ENCODE data around the gene WDFY4. TPM values are rescaled to one million over a fixed set of nuclear protein-coding genes. Genes with fewer than 3 reads are reported as not detected.

The WDFY4 gene
- polyA plus RNA-seq, 1 donor (not counting 4 experiments of a cell fraction or from before 2014, with no cell fraction given): 0.04 TPM

- Histone ChIP-seq H3K79me2 (ENCODE audit: control insufficient read depth, insufficient read depth, low read length) (no peaks in the 10 kb centered on the region), H3K4me2 (ENCODE audit: control insufficient read depth, extremely low read depth, insufficient read depth, low read depth, low read length) (no peak overlapping the region), H3K27ac (ENCODE audit: control insufficient read depth, insufficient read depth, low read length) (no peak overlapping the region), H3K9ac (ENCODE audit: control insufficient read depth, extremely low read depth, insufficient read depth, low read length) (no peak overlapping the region), H4K20me1 (ENCODE audit: control insufficient read depth, extremely low read depth, insufficient read depth, low read length) (no peaks in the 10 kb centered on the region), H3K4me3 (ENCODE audit: control insufficient read depth in 2 of 3, extremely low read depth in 1 of 3, insufficient read depth in 2 of 3, low read depth in 1 of 3, low read length in 3 of 3) (no peak overlapping the region), H3K36me3 (ENCODE audit: control insufficient read depth in 2 of 2, extremely low read depth in 1 of 2, insufficient read depth in 2 of 2, low read length in 2 of 2) (no peaks in the 10 kb centered on the region), H3K9me1 (ENCODE audit: control insufficient read depth, extremely low read depth, insufficient read depth, low read length) (no peaks in the 10 kb centered on the region), H3K9me3 (ENCODE audit: control insufficient read depth, low read depth, low read length) (no peaks in the 10 kb centered on the region), H3K27me3 (ENCODE audit: control insufficient read depth, extremely low read depth, insufficient read depth, low read length) (no peaks in the 10 kb centered on the region), H3K4me1 (ENCODE audit: control insufficient read depth, extremely low read depth, insufficient read depth, low read length) (no peaks in the 10 kb centered on the region), H2AFZ (ENCODE audit: control insufficient read depth, low read length) (no peak overlapping the region)
- TF ChIP-seq CTCF (optimal IDR thresholded peaks at IDR 0.05 in 1 of 3, IDR thresholded peaks at IDR 0.05 in 1 of 3, conservative IDR thresholded peaks at IDR 0.05 in 1 of 3; ENCODE audit: extremely low read depth in 1 of 3, insufficient read depth in 2 of 3, low read length in 3 of 3): no peak
- TF ChIP-seq EZH2 (IDR thresholded peaks at IDR 0.05; ENCODE audit: low read length): no peak
- FAIRE-seq: no peak
- DNase-seq (ENCODE audit: low read depth, low spot score): no peak
- dilution Hi-C loops (cut with MboI; ENCODE audit: extremely low pct_ligation_motif_present, low sequenced_read_pairs): no loop called here
These were observed 316.0 kb downstream of the WDFY4 start for GRCh38 chr10:49000437-49001398.

GRCh38 chr10:49001402-49001801 is 316.7 kb downstream of the WDFY4 start:
- no peak for TF ChIP-seq EZH2 (IDR thresholded peaks at IDR 0.05; ENCODE audit: low read length)
- peak in 1 of 3 experiments; percentile 34 for TF ChIP-seq CTCF (optimal IDR thresholded peaks at IDR 0.05 in 1 of 3, IDR thresholded peaks at IDR 0.05 in 1 of 3, conservative IDR thresholded peaks at IDR 0.05 in 1 of 3; ENCODE audit: extremely low read depth in 1 of 3, insufficient read depth in 2 of 3, low read length in 3 of 3)
- DNase-seq (ENCODE audit: low read depth, low spot score) (no peak), FAIRE-seq (no peak)
- Histone ChIP-seq H3K4me2 (ENCODE audit: control insufficient read depth, extremely low read depth, insufficient read depth, low read depth, low read length) (no peak overlapping the region), H2AFZ (ENCODE audit: control insufficient read depth, low read length) (no peak overlapping the region), H3K9ac (ENCODE audit: control insufficient read depth, extremely low read depth, insufficient read depth, low read length) (no peak overlapping the region), H3K27me3 (ENCODE audit: control insufficient read depth, extremely low read depth, insufficient read depth, low read length) (no peaks in the 10 kb centered on the region), H3K36me3 (ENCODE audit: control insufficient read depth in 2 of 2, extremely low read depth in 1 of 2, insufficient read depth in 2 of 2, low read length in 2 of 2) (no peaks in the 10 kb centered on the region), H3K79me2 (ENCODE audit: control insufficient read depth, insufficient read depth, low read length) (no peaks in the 10 kb centered on the region), H3K27ac (ENCODE audit: control insufficient read depth, insufficient read depth, low read length) (no peak overlapping the region), H3K9me3 (ENCODE audit: control insufficient read depth, low read depth, low read length) (no peaks in the 10 kb centered on the region), H4K20me1 (ENCODE audit: control insufficient read depth, extremely low read depth, insufficient read depth, low read length) (no peaks in the 10 kb centered on the region), H3K4me1 (ENCODE audit: control insufficient read depth, extremely low read depth, insufficient read depth, low read length) (no peaks in the 10 kb centered on the region), H3K4me3 (ENCODE audit: control insufficient read depth in 2 of 3, extremely low read depth in 1 of 3, insufficient read depth in 2 of 3, low read depth in 1 of 3, low read length in 3 of 3) (no peak overlapping the region), H3K9me1 (ENCODE audit: control insufficient read depth, extremely low read depth, insufficient read depth, low read length) (no peaks in the 10 kb centered on the region)
- dilution Hi-C loops (cut with MboI; ENCODE audit: extremely low pct_ligation_motif_present, low sequenced_read_pairs): no loop called here

Measured in keratinocyte (primary cell).